Heart left ventricle (tissue), 13 donors: Measurements from ENCODE around the gene TEX264.

ENCODE experiments used
- CTCF ChIP-seq, 12 donors: fragments of 200-600 bp; sonication (generic) in 4 of 12; IDR thresholded peaks; one replicate each; pipeline versions ENCODE4 v1.5.0 to v1.8.0; 2018 to 2022; ENCODE audit warnings: antibody characterized with exemption in 12 of 12, mild to moderate bottlenecking in 5 of 12
- POLR2A ChIP-seq, 2 donors: fragments of 450-650 bp; IDR thresholded peaks; one replicate each; pipeline ENCODE4 v1.6.1; 2017; ENCODE audit warnings: antibody characterized with exemption in 2 of 2, mild to moderate bottlenecking in 2 of 2, moderate library complexity in 2 of 2
- donor health status: ischemic (EF 13 %, LVEDD 7.1; RV severe dilation, severe dysfunction).
- donor health status: DM: no; HTN: yes; CAD: no.
- donor health status: DM: no; HTN: no; CAD: no.
- donor health status: ischemic (EF 25% LVEDD 6.9; RV normal size, moderate dysfunction).
- donor health status: ischemic (EF 25% LVEDD 5.7; RV mildly dilated, moderate dysfunction).
- donor health status: ischemic (EF 35%, LVEDD 5.7; RV mildly dilated, moderate dysfunction).
- donor health status: nonischemic (EF 11% LVEDD 7.7; RV severe dilation, severe dysfunction).
- donor health status: DM: yes; HTN: yes; CAD: no.
- donor health status: PGD.
- donor health status: ischemic (EF 29% LVEDD 5.4; RV normal size, mild dysfunction).
- donor health status: nonischemic (EF 23%, LVEDD 6.1; RV moderate dilation, normal function).

GRCh38 chr3:51692980-51693395 is 21.9 kb downstream of the TEX264 start:
- TF ChIP-seq POLR2A (IDR thresholded peaks at IDR 0.05) (no peak), CTCF (IDR thresholded peaks at IDR 0.05) (no peak)
